Naive thymus-derived CD8-positive, alpha-beta T cell (primary cell): ENCODE measurements around the gene COMMD3. TPM values are rescaled to one million over a fixed set of nuclear protein-coding genes. Genes with fewer than 3 reads are reported as not detected.

Experiments
- ATAC-seq, 2 donors: fragments of 150-1000 bp; cut with Tn5 transposase in 1 of 2; sonication (Bioruptor Pico), chemical (Tn5 transposase) in 1 of 2; 1 replicate in 1 of 2; 2 replicates in 1 of 2; pipeline ENCODE4 v1.10.0; 2021; ENCODE audit warnings: mild to moderate bottlenecking in 2 of 2, moderate library complexity in 2 of 2
- POLR2A ChIA-PET: fragments of 350-600 bp; sonication (Branson Sonifier 250); formaldehyde crosslinking; loops from one replicate; lab custom pipeline; 2021; ENCODE audit warnings: antibody characterized with exemption; lab: Charles Lee
- DNase-seq, 10 donors: peaks; one replicate each; pipeline versions ENCODE4 v3.0.0 to v3.0.0-alpha.2; 2020 to 2022
- H3K27ac Mint-ChIP-seq, 10 donors: one replicate each; pipeline ENCODE4 v1.8.0; 2020 to 2022; ENCODE audit warnings: mild to moderate bottlenecking in 10 of 10, mixed read lengths in 10 of 10, moderate library complexity in 4 of 10, inconsistent platforms in 1 of 10
- H3K27me3 Mint-ChIP-seq, 5 donors: one replicate each; pipeline ENCODE4 v1.8.0; 2021 to 2022; ENCODE audit warnings: mixed read lengths in 5 of 5
- H3K36me3 Mint-ChIP-seq, 3 donors: one replicate each; pipeline ENCODE4 v1.8.0; 2020 to 2022; ENCODE audit warnings: mixed read lengths in 3 of 3, mild to moderate bottlenecking in 2 of 3, inconsistent platforms in 1 of 3
- H3K4me1 Mint-ChIP-seq, 4 donors: one replicate each; pipeline ENCODE4 v1.8.0; 2021 to 2022; ENCODE audit warnings: mixed read lengths in 4 of 4
- H3K4me3 Mint-ChIP-seq, 10 donors: one replicate each; pipeline ENCODE4 v1.8.0; 2020 to 2022; ENCODE audit warnings: mild to moderate bottlenecking in 10 of 10, mixed read lengths in 10 of 10, moderate library complexity in 6 of 10, inconsistent platforms in 1 of 10
- H3K9me3 Mint-ChIP-seq, 9 donors: one replicate each; pipeline ENCODE4 v1.8.0; 2020 to 2022; ENCODE audit warnings: mixed read lengths in 9 of 9, mild to moderate bottlenecking in 3 of 9, inconsistent platforms in 1 of 9, moderate library complexity in 1 of 9
- polyA plus RNA-seq, 3 donors: library from polyadenylated mRNA; unstranded; fragments of 300-500 nt; fragmentation: Illumina TruSeq; gene quantifications; one replicate each; pipeline ENCODE4 v1.2.3, GENCODE V29; 2021
- total RNA-seq, 8 experiments: library from RNA in 2 of 8; stranded (reverse) in 2 of 8; gene quantifications; one replicate each; pipeline ENCODE4 v1.2.3 and lab custom pipeline; 2021 to 2026

Gene COMMD3
- total and polyA plus RNA-seq, 5 experiments from 2014 or later: 38.5 to 59.3 (median 53.9) TPM

DNA sequence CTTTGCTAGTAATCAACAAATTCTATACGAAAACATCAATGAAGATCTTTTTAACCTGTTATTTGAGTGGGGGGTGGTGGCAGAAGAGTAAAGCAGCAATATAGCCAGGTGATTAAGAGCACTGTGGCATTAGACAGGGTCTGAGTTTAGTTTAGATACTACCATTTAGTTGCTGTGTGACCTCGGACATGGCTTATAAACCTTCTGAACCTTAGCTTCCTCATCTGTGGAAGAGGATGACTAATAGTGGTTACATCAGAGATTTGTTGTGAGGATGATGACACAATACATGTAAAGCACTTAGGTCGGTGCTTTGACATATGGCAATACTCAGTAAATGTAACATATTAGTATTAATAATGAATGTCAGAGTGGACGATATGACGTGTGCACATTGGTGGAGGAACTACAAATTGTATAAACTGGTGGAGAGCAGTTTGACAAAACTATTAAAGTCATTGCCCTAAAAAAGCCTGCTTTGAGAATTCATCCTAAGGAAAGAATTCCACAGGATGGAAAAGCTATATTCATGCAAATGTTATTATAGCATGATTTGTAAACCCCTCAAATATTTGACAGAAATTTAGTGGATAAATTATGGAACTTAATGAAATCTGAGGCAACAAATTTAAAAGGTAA lies 53.4 kb downstream of the COMMD3 start:
- peaks cover 0 to 8% (median 4%) of the 10 kb centered on the region in 5 donors for H3K27me3 Mint-ChIP-seq
- POLR2A ChIA-PET: no interaction called here
- no peaks in the 10 kb centered on the region for H3K36me3 Mint-ChIP-seq
- no peak for DNase-seq
- peaks cover 0 to 15% (median 3%) of the 10 kb centered on the region in 4 donors for H3K4me1 Mint-ChIP-seq
- no peaks in the 10 kb centered on the region for H3K9me3 Mint-ChIP-seq
- no peak overlapping the region for H3K4me3 Mint-ChIP-seq
- H3K27ac Mint-ChIP-seq: no peak overlapping the region
- ATAC-seq: no peak

Other genes with a start within 250 kb of the COMMD3 start
- gene EBLN1, start 98.4 kb upstream of the COMMD3 start, total RNA-seq: not detected
- gene EBLN1, start 98.4 kb upstream of the COMMD3 start, polyA plus RNA-seq: not detected
- gene BMI1, start 4.7 kb downstream of the COMMD3 start, total RNA-seq: 10 to 100 TPM; 70.2 to 80.3 TPM
- gene BMI1, start 4.7 kb downstream of the COMMD3 start, polyA plus RNA-seq: 10 to 100 TPM; 22.5 to 32.9 (median 25.7) TPM
- not detected for gene SPAG6, start 29.1 kb downstream of the COMMD3 start, total RNA-seq
- gene SPAG6, start 29.1 kb downstream of the COMMD3 start, polyA plus RNA-seq: not detected